ENCODE measurements around the gene PTPRS. TPM values are rescaled to one million over a fixed set of nuclear protein-coding genes. Genes with fewer than 3 reads are reported as not detected.

Gene PTPRS
- total RNA-seq, 4 donors from 2014 or later = 123 to 200 (median 161) TPM

GRCh38 chr19:5292822-5293611, 47.6 kb downstream of the PTPRS start:
- H3K4me3 ChIP-seq (ENCODE audit: low read depth, poor library complexity, severe bottlenecking) = peak overlapping the region; percentile 41
- intact Hi-C loops (cut with DNase I; ENCODE audit: low total_unique reads) = no loop called here
- WGBS, 2 donors = 1 to 3% methylated on average over 4 to 32 of the region's 70 CpGs
- peak in 1 of 2 donors; percentile 91 for DNase-seq (ENCODE audit: low spot score in 2 of 2)
- TF ChIP-seq POLR2A (IDR thresholded peaks at IDR 0.05) (no peak), CTCF (IDR thresholded peaks at IDR 0.05) (no peak)

- peak overlapping the region; percentile 41 for H3K4me3 ChIP-seq (ENCODE audit: low read depth, poor library complexity, severe bottlenecking)
- DNase-seq (ENCODE audit: low spot score in 2 of 2) = no peak
- TF ChIP-seq CTCF (IDR thresholded peaks at IDR 0.05) = no peak
- TF ChIP-seq POLR2A (IDR thresholded peaks at IDR 0.05) = no peak
- intact Hi-C loops (cut with DNase I; ENCODE audit: low total_unique reads) = no loop called here
- WGBS, 2 donors = 3 to 4% methylated on average over 15 to 17 of the region's 17 CpGs
Observed at GRCh38 chr19:5292453-5292821, 48.2 kb downstream of the PTPRS start.

GRCh38 chr19:5291588-5292193, 48.9 kb downstream of the PTPRS start:
- no peak for TF ChIP-seq POLR2A (IDR thresholded peaks at IDR 0.05)
- no peak for TF ChIP-seq CTCF (IDR thresholded peaks at IDR 0.05)
- no peak for DNase-seq (ENCODE audit: low spot score in 2 of 2)
- no peak overlapping the region for H3K4me3 ChIP-seq (ENCODE audit: low read depth, poor library complexity, severe bottlenecking)
- 60 to 70% methylated on average over 8 of the region's 8 CpGs for WGBS, 2 donors
- intact Hi-C loops (cut with DNase I; ENCODE audit: low total_unique reads) = no loop called here

Other genes starting within 250 kb of the PTPRS start
- not detected for gene ZNRF4, start 114.6 kb upstream of the PTPRS start, total RNA-seq
- gene TINCR, start 227.1 kb upstream of the PTPRS start, total RNA-seq = 100 to 1,000 TPM; 250 to 282 (median 259) TPM

Measured in lower leg skin (tissue), 4 donors.